ENCODE measurements around the gene APOB. TPM values are rescaled to one million over a fixed set of nuclear protein-coding genes. Genes with fewer than 3 reads are reported as not detected.

Gene APOB
- total RNA-seq, 1 experiment from 2014 or later, result 1.5 TPM

DNA sequence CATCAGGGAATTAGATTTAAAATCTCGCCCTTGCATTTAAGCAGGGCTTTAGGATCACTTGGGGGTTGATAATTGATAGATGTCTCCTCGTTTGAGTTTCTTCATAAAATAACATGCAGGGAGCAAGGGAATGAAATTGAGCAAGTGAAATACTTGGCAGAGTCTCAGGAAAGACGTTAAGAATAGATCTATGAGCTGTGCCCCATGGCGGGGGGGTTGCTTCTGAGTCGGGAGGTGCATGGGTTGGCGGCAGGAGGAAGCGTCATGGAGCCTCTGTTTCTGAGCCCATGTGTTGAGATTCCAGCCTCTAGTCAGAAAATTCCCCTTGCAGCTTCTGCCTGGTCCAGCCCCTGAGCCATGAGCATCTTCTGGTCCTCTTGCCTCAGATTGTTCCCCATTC lies 82.0 kb downstream of the APOB start:
- ChIA-PET POLR2A (no interaction called here), CTCF (interaction anchor here (5.9 to 7.7 kb wide), 2 partner anchors 181 to 301 kb away, joined by 49 to 76 read pairs; no protein-coding TSS in a partner anchor)
- no peaks in the 10 kb centered on the region; the same call in 1 of the 2 replicates for H3K27me3 Mint-ChIP-seq (ENCODE audit: low read depth)
- H3K4me1 Mint-ChIP-seq, result no peaks in the 10 kb centered on the region
- DNase-seq (ENCODE audit: low spot score), result no peak
- H3K27ac Mint-ChIP-seq, result no peak overlapping the region
- H3K4me3 Mint-ChIP-seq, result no peak overlapping the region
- TF ChIP-seq ZNF396 (CRISPR knock-in tag; IDR thresholded peaks at IDR 0.05; ENCODE audit: borderline replicate concordance), result no peak
- TF ChIP-seq ESRRA (CRISPR knock-in tag; IDR thresholded peaks at IDR 0.05; ENCODE audit: borderline replicate concordance), result no peak
- no peak for TF ChIP-seq NFYB (CRISPR knock-in tag; conservative IDR thresholded peaks at IDR 0.05; ENCODE audit: low read depth)
- TF ChIP-seq FOXJ3 (CRISPR knock-in tag; IDR thresholded peaks at IDR 0.05; ENCODE audit: borderline replicate concordance), result no peak
- TF ChIP-seq ERG (CRISPR knock-in tag; IDR thresholded peaks at IDR 0.05), result no peak
- TF ChIP-seq PRRX2 (CRISPR knock-in tag; IDR thresholded peaks at IDR 0.05), result no peak
- no peak for TF ChIP-seq ZBTB43 (CRISPR knock-in tag; IDR thresholded peaks at IDR 0.05)
- TF ChIP-seq MLX (CRISPR knock-in tag; IDR thresholded peaks at IDR 0.05), result no peak
- no peak for TF ChIP-seq ZNF512 (CRISPR knock-in tag; IDR thresholded peaks at IDR 0.05; ENCODE audit: borderline replicate concordance)
- TF ChIP-seq GABPB1 (CRISPR knock-in tag; IDR thresholded peaks at IDR 0.05), result no peak
- TF ChIP-seq, protein P1, sequence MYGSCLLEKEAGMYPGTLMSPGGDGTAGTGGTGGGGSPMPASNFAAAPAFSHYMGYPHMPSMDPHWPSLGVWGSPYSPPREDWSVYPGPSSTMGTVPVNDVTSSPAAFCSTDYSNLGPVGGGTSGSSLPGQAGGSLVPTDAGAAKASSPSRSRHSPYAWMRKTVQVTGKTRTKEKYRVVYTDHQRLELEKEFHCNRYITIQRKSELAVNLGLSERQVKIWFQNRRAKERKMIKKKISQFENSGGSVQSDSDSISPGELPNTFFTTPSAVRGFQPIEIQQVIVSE (CRISPR knock-in tag; IDR thresholded peaks at IDR 0.05; ENCODE audit: borderline replicate concordance), result no peak
- no peak for TF ChIP-seq SMAD4 (CRISPR knock-in tag; IDR thresholded peaks at IDR 0.05)
- TF ChIP-seq CREB1 (CRISPR knock-in tag; IDR thresholded peaks at IDR 0.05), result no peak
- no peak for TF ChIP-seq ZNF263 (CRISPR knock-in tag; IDR thresholded peaks at IDR 0.05; ENCODE audit: low read depth)
- TF ChIP-seq, protein P2, sequence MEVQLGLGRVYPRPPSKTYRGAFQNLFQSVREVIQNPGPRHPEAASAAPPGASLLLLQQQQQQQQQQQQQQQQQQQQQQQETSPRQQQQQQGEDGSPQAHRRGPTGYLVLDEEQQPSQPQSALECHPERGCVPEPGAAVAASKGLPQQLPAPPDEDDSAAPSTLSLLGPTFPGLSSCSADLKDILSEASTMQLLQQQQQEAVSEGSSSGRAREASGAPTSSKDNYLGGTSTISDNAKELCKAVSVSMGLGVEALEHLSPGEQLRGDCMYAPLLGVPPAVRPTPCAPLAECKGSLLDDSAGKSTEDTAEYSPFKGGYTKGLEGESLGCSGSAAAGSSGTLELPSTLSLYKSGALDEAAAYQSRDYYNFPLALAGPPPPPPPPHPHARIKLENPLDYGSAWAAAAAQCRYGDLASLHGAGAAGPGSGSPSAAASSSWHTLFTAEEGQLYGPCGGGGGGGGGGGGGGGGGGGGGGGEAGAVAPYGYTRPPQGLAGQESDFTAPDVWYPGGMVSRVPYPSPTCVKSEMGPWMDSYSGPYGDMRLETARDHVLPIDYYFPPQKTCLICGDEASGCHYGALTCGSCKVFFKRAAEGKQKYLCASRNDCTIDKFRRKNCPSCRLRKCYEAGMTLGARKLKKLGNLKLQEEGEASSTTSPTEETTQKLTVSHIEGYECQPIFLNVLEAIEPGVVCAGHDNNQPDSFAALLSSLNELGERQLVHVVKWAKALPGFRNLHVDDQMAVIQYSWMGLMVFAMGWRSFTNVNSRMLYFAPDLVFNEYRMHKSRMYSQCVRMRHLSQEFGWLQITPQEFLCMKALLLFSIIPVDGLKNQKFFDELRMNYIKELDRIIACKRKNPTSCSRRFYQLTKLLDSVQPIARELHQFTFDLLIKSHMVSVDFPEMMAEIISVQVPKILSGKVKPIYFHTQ (CRISPR knock-in tag; IDR thresholded peaks at IDR 0.05), result no peak
- TF ChIP-seq ZSCAN18 (CRISPR knock-in tag; IDR thresholded peaks at IDR 0.05), result no peak
- no peak for ATAC-seq
- no peaks in the 10 kb centered on the region for H3K36me3 Mint-ChIP-seq
- no peaks in the 10 kb centered on the region for H3K9me3 Mint-ChIP-seq
